ENCODE results near the gene ZBTB39. TPM values are rescaled to one million over a fixed set of nuclear protein-coding genes. Genes with fewer than 3 reads are reported as not detected.
A peak's percentile ranks its signal among the peaks of the same experiment; 100 is the strongest.

ZBTB39 gene
- polyA plus RNA-seq, 1 of the 3 experiments (the other 2 are of a cell fraction) = 3.7 TPM

DNA sequence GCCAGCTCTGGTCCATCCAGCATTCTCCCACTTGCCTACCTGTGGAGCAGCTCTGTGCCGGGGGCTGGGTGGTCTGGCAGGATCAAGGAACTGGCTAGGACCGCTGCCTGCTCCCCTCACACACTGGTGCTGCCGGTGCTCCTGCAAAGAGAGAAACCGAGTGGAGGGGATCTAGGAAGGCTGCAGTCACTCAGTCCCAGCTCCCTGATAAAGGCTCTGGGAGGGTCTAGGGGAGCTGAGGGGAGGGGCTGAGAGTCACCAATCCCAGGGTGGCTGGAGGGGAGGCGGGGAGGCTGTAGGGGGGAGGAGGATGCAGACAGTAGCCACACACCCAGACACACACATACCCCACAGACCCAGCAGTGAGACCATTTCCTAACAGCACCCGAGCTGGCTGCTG lies 10.0 kb upstream of the ZBTB39 start, which contains the start of gene TAC3:
Gene TAC3 (minus strand): TSS at position 182 of the 400 bp plus-strand sequence. CDS start 732 bp downstream, outside the sequence.
- no peak within 1 kb of the TSS for H3K9ac ChIP-seq
- no peaks in the 10 kb centered on the region for H3K79me2 ChIP-seq (ENCODE audit: insufficient read depth)
- TF ChIP-seq, protein P1, sequence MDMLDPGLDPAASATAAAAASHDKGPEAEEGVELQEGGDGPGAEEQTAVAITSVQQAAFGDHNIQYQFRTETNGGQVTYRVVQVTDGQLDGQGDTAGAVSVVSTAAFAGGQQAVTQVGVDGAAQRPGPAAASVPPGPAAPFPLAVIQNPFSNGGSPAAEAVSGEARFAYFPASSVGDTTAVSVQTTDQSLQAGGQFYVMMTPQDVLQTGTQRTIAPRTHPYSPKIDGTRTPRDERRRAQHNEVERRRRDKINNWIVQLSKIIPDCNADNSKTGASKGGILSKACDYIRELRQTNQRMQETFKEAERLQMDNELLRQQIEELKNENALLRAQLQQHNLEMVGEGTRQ (IDR thresholded peaks at IDR 0.05; ENCODE audit: borderline replicate concordance, low read depth, low read length) = no peak
- TF ChIP-seq SIN3A (IDR thresholded peaks at IDR 0.05; ENCODE audit: borderline replicate concordance, low read depth, low read length) (no peak), JUND (IDR thresholded peaks at IDR 0.05) (no peak), FOSL2 (IDR thresholded peaks at IDR 0.05; ENCODE audit: borderline replicate concordance, low read depth) (no peak), SMC3 (IDR thresholded peaks at IDR 0.05; ENCODE audit: low read depth, low read length) (no peak), RCOR1 (IDR thresholded peaks at IDR 0.05; ENCODE audit: low read length) (no peak), NRF1 (IDR thresholded peaks at IDR 0.05; ENCODE audit: low read depth, low read length) (no peak), EP300 (IDR thresholded peaks at IDR 0.05; ENCODE audit: borderline replicate concordance in 1 of 2, low read depth in 1 of 2, low read length in 1 of 2) (no peak), FOXJ3 (CRISPR knock-in tag; IDR thresholded peaks at IDR 0.05) (no peak), POLR2AphosphoS5 (IDR thresholded peaks at IDR 0.05; ENCODE audit: low read depth, low read length) (no peak), TEAD4 (IDR thresholded peaks at IDR 0.05; ENCODE audit: borderline replicate concordance, insufficient read depth) (no peak), FOXM1 (IDR thresholded peaks at IDR 0.05; ENCODE audit: low read depth) (no peak), IRF3 (IDR thresholded peaks at IDR 0.05; ENCODE audit: low read depth, low read length) (no peak), MEF2A (IDR thresholded peaks at IDR 0.05; ENCODE audit: borderline replicate concordance, low read depth) (no peak)
- TF ChIP-seq, protein P2, sequence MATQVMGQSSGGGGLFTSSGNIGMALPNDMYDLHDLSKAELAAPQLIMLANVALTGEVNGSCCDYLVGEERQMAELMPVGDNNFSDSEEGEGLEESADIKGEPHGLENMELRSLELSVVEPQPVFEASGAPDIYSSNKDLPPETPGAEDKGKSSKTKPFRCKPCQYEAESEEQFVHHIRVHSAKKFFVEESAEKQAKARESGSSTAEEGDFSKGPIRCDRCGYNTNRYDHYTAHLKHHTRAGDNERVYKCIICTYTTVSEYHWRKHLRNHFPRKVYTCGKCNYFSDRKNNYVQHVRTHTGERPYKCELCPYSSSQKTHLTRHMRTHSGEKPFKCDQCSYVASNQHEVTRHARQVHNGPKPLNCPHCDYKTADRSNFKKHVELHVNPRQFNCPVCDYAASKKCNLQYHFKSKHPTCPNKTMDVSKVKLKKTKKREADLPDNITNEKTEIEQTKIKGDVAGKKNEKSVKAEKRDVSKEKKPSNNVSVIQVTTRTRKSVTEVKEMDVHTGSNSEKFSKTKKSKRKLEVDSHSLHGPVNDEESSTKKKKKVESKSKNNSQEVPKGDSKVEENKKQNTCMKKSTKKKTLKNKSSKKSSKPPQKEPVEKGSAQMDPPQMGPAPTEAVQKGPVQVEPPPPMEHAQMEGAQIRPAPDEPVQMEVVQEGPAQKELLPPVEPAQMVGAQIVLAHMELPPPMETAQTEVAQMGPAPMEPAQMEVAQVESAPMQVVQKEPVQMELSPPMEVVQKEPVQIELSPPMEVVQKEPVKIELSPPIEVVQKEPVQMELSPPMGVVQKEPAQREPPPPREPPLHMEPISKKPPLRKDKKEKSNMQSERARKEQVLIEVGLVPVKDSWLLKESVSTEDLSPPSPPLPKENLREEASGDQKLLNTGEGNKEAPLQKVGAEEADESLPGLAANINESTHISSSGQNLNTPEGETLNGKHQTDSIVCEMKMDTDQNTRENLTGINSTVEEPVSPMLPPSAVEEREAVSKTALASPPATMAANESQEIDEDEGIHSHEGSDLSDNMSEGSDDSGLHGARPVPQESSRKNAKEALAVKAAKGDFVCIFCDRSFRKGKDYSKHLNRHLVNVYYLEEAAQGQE (IDR thresholded peaks at IDR 0.05; ENCODE audit: low read depth, low read length) = no peak
- TF ChIP-seq, protein P3, sequence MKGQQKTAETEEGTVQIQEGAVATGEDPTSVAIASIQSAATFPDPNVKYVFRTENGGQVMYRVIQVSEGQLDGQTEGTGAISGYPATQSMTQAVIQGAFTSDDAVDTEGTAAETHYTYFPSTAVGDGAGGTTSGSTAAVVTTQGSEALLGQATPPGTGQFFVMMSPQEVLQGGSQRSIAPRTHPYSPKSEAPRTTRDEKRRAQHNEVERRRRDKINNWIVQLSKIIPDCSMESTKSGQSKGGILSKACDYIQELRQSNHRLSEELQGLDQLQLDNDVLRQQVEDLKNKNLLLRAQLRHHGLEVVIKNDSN (IDR thresholded peaks at IDR 0.05; ENCODE audit: borderline replicate concordance, low read depth) = no peak
- no peaks in the 10 kb centered on the region for H3K36me3 ChIP-seq (replicated peaks in 1 of 2; ENCODE audit: control insufficient read depth in 1 of 2, insufficient read depth in 2 of 2, low read length in 1 of 2)
- no peaks in the 10 kb centered on the region for H4K20me1 ChIP-seq (ENCODE audit: insufficient read depth)
- H3F3A ChIP-seq (replicated peaks; ENCODE audit: insufficient read depth) = no peaks in the 10 kb centered on the region
- H3K27ac ChIP-seq (ENCODE audit: low read depth in 2 of 2, low read length in 1 of 2) = no peak within 1 kb of the TSS
- H3K4me3 ChIP-seq (ENCODE audit: low read depth in 2 of 2, low read length in 1 of 2) = no peak within 1 kb of the TSS
- H3K9me3 ChIP-seq = no peaks in the 10 kb centered on the region
- DNase-seq = peak; percentile 58
- H3K4me2 ChIP-seq = no peak within 1 kb of the TSS
- no peak within 1 kb of the TSS for H2AFZ ChIP-seq (ENCODE audit: low read depth)
- POLR2A ChIA-PET = interaction anchor here (1.1 kb wide), 1 partner anchor 11 kb away, joined by 3 read pairs; no protein-coding TSS in a partner anchor
- H3K27me3 ChIP-seq (ENCODE audit: insufficient read depth) = peaks cover 38% of the 10 kb centered on the region
- peaks cover 0 to 5% of the 10 kb centered on the region in 2 experiments; a peak in 1 of 4 replicates for H3K4me1 ChIP-seq (ENCODE audit: control insufficient read depth in 1 of 2, insufficient read depth in 2 of 2, low read depth in 1 of 2, low read length in 1 of 2)
- CTCF ChIA-PET = interaction anchor here (0.8 to 10.1 kb wide), 10 partner anchors 11 to 95 kb away, joined by 4 to 110 read pairs (median 10); partner anchors contain the start of genes STAT6 and ZBTB39
- 52% methylated on average over 6 of the region's 6 CpGs for WGBS (ENCODE audit: low lambda C conversion rate)
- no peaks in the 10 kb centered on the region for H3K9me2 ChIP-seq

Measured in SK-N-SH (cell line).